PFSK-1 (cell line): ENCODE results near the gene GLP1R.

ENCODE experiments used
- POLR2AphosphoS5 ChIP-seq: IDR thresholded peaks from 2 replicates; pipeline ENCODE4 v1.6.1; 2012; ENCODE audit warnings: low read depth, mild to moderate bottlenecking, control low read depth, low read length, moderate library complexity
- REST ChIP-seq, 2 experiments: IDR thresholded peaks; 2 replicates each; pipeline versions ENCODE4 v1.6.1 to v1.8.0; 2011 to 2012; ENCODE audit warnings: low read depth in 2 of 2, low read length in 2 of 2, control low read depth in 1 of 2, inconsistent platforms in 1 of 2, mild to moderate bottlenecking in 1 of 2, moderate library complexity in 1 of 2; ENCODE audit not compliant: insufficient read depth in 1 of 2

DNA sequence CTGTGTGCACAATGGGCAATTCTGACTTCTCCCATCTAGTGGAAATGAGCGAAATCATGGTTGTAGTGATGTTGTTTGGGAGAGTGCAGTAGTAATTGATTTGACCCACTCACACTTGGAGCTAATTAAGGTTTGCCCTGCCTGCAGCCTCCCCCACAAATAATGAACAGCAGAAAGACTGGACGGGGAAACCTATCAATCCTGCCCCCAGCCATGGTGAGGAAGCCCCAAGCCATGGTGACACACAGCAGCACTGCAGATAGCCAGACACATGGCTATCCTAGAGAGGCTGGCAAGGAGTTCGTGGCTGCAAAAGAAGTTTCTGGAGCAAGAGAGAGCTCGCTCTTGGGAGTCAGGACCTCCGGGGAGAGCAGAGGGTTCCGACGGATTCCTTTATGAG lies 38.6 kb downstream of the GLP1R start:
- TF ChIP-seq POLR2AphosphoS5 = no peak
- TF ChIP-seq REST (IDR thresholded peaks at IDR 0.05; ENCODE audit: insufficient read depth in 1 of 2, low read depth in 2 of 2, low read length in 2 of 2) = no peak
